ENCODE data around the gene UTS2R. TPM values are rescaled to one million over a fixed set of nuclear protein-coding genes. Genes with fewer than 3 reads are reported as not detected.

Gene UTS2R
- total RNA-seq, 1 donor from 2014 or later, result not detected

DNA sequence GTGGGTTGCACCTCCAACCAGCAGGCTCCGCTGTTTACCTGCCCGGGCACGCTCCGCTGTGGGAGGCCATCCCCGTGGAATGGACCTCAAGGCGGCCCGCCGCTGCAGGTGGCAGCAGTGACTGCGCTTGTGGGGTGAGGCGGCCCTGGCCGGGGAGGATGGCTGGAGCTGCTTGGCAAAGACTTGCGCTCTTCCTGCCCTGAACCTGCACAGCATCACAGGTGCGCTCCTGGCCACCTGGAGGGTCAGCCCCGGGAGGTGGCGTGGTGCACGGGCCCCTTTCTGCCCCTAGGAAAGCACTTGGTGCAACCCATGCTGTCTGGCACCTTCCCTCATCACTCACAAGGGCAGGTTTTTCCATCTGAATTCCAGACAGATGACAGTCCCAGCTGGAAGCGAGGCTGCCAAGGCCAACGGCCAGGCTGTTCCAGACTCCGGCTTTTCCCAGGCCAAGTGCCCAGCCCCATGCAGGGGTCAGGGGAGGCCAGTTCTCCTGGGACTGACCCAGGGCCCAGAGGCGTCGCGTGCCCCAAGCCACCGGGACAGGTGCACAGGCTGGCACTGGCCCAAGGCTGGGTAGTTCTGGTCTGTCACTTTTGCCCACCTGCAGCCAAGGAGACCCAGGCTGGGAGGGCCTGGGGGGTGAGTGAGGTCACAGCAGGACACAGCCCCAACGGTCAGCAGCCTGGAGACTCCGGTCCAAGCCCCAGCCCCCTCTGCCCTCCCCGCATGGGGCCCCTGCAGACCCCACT lies 13.3 kb downstream of the UTS2R start:
- no peak for DNase-seq (ENCODE audit: low spot score)
- H3K36me3 Mint-ChIP-seq (ENCODE audit: low read depth, unreplicated experiment), result no peaks in the 10 kb centered on the region
- no peaks in the 10 kb centered on the region for H3K9me3 Mint-ChIP-seq (ENCODE audit: unreplicated experiment)
- H3K27ac Mint-ChIP-seq (ENCODE audit: unreplicated experiment), result no peak overlapping the region
- H3K4me3 Mint-ChIP-seq (ENCODE audit: unreplicated experiment), result no peak overlapping the region
- TF ChIP-seq, protein P1, sequence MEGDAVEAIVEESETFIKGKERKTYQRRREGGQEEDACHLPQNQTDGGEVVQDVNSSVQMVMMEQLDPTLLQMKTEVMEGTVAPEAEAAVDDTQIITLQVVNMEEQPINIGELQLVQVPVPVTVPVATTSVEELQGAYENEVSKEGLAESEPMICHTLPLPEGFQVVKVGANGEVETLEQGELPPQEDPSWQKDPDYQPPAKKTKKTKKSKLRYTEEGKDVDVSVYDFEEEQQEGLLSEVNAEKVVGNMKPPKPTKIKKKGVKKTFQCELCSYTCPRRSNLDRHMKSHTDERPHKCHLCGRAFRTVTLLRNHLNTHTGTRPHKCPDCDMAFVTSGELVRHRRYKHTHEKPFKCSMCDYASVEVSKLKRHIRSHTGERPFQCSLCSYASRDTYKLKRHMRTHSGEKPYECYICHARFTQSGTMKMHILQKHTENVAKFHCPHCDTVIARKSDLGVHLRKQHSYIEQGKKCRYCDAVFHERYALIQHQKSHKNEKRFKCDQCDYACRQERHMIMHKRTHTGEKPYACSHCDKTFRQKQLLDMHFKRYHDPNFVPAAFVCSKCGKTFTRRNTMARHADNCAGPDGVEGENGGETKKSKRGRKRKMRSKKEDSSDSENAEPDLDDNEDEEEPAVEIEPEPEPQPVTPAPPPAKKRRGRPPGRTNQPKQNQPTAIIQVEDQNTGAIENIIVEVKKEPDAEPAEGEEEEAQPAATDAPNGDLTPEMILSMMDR (IDR thresholded peaks at IDR 0.05; ENCODE audit: unreplicated experiment), result no peak
- H3K4me1 Mint-ChIP-seq (ENCODE audit: unreplicated experiment), result no peaks in the 10 kb centered on the region
- peaks cover 4% of the 10 kb centered on the region for H3K27me3 Mint-ChIP-seq (ENCODE audit: unreplicated experiment)

DNA sequence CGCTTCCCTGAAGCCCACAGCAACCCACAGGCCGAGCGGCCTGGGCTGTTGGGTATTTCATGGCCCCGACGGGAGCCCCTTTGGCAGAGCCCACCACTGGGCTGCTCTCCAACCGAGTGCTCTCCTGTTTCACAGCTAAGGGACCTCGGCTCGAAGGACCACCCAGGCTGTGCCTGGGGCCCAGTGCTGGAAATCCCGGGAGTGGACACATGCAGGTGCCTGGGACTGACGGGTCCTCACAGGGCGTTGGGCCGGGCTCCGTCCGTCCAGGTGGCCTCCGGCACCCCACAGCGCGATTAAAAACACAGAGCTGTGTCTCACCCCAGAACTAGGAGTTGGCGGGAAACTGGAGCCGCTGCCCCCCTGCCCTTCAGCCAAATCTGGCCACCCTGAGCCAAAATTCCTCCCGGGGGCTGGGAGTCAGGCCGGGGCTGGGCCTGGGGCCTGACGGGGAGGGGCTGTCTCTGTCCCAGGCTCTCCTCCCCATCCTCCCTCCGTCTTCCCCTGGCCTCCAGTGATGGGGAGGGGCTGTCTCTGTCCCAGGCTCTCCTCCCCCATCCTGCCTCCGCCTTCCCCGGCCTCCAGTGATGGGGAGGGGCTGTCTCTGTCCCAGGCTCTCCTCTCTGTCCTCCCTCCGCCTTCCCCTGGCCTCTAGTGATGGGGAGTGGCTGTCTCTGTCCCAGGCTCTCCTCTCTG lies 14.1 kb downstream of the UTS2R start:
- Mint-ChIP-seq H3K4me1 (ENCODE audit: unreplicated experiment) (no peaks in the 10 kb centered on the region), H3K9me3 (ENCODE audit: unreplicated experiment) (no peaks in the 10 kb centered on the region)
- TF ChIP-seq, protein P1 (IDR thresholded peaks at IDR 0.05; ENCODE audit: unreplicated experiment), result no peak

DNA sequence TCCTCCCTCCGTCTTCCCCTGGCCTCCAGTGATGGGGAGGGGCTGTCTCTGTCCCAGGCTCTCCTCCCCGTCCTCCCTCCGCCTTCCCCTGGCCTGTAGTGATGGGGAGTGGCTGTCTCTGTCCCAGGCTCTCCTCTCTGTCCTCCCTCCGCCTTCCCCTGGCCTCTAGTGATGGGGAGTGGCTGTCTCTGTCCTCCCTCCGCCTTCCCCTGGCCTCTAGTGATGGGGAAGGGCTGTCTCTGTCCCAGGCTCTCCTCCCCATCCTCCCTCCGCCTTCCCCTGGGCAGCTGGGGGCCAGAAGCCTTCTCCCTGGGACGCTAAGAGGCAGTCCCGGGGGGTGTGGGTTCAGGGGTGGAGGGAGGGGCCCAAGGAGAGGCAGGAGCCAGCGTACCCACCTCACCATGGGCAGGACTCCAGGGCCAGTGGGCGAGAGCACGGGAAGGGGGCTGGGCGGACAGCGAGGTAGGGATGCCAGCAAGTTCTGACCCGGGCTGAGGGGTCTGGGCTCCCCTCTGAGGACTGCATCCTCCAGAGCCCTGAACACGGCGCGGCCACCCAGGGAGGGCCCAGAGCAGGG lies 14.8 kb downstream of the UTS2R start:
- TF ChIP-seq, protein P1 (IDR thresholded peaks at IDR 0.05; ENCODE audit: unreplicated experiment), result no peak
- H3K36me3 Mint-ChIP-seq (ENCODE audit: low read depth, unreplicated experiment), result no peaks in the 10 kb centered on the region
- H3K27ac Mint-ChIP-seq (ENCODE audit: unreplicated experiment), result no peak overlapping the region
- no peak for DNase-seq (ENCODE audit: low spot score)
- no peaks in the 10 kb centered on the region for H3K9me3 Mint-ChIP-seq (ENCODE audit: unreplicated experiment)
- peaks cover 5% of the 10 kb centered on the region for H3K27me3 Mint-ChIP-seq (ENCODE audit: unreplicated experiment)
- no peak overlapping the region for H3K4me3 Mint-ChIP-seq (ENCODE audit: unreplicated experiment)
- H3K4me1 Mint-ChIP-seq (ENCODE audit: unreplicated experiment), result no peaks in the 10 kb centered on the region

More for the DNA sequence above, 14.1 kb downstream of the UTS2R start:
- no peak for DNase-seq (ENCODE audit: low spot score)
- Mint-ChIP-seq H3K36me3 (ENCODE audit: low read depth, unreplicated experiment) (no peaks in the 10 kb centered on the region), H3K4me3 (ENCODE audit: unreplicated experiment) (no peak overlapping the region), H3K27ac (ENCODE audit: unreplicated experiment) (no peak overlapping the region), H3K27me3 (ENCODE audit: unreplicated experiment) (peaks cover 5% of the 10 kb centered on the region)

DNA sequence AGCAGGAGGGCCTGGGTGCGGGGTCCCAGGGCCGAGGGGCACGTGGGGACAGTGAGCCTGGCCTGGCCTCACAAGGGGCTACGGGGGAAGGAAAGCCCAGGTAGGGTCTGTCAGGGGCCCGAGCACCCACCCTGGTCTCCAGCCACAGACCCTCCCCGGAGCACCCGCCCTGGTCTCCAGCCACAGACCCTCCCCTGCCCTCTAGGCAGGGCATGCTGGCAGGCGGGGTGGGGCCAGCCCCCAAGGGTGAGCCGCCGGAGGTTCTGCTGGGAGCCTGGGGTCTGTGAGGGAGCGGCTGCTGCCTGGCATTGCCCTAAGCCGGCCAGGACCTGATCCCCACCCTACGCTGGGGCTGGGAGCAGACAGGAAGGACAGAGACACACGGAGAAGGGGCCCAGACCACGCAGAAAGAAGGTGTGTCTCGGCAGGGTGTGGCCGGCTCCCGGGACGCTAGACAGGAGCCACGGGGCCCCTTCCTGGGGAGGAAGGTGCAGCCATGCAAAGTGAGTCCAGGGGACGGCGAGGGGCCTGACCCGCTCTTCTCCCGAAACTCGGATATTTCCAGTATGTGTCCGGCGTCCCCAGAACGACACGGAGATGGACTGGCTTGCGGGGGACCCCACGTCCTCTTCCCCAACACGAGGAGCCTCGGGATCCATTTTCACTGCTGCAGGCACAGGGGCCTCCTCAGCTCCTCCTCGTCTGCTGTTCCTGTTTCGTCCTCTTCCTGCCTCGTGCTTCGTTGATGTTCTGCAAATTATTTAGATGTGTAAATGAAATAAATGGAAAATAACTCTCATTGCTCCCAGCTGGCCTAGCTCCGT lies 15.5 kb downstream of the UTS2R start:
- Mint-ChIP-seq H3K4me3 (ENCODE audit: unreplicated experiment) (no peak overlapping the region), H3K27ac (ENCODE audit: unreplicated experiment) (no peak overlapping the region), H3K9me3 (ENCODE audit: unreplicated experiment) (no peaks in the 10 kb centered on the region), H3K4me1 (ENCODE audit: unreplicated experiment) (no peaks in the 10 kb centered on the region), H3K27me3 (ENCODE audit: unreplicated experiment) (peaks cover 5% of the 10 kb centered on the region), H3K36me3 (ENCODE audit: low read depth, unreplicated experiment) (no peaks in the 10 kb centered on the region)
- DNase-seq (ENCODE audit: low spot score), result no peak
- TF ChIP-seq, protein P1 (IDR thresholded peaks at IDR 0.05; ENCODE audit: unreplicated experiment), result no peak

All from endothelial cell (in vitro differentiated cells).